KMS-11 (cell line): ENCODE results near the gene DLL1.
"Not testable (repeated sequence)": the region's sequence is repeated elsewhere in the genome, so short reads cannot be mapped to it uniquely, and the experiment has no call there.

ENCODE experiments used
- H2AFZ ChIP-seq: fragments of 200-600 bp; sonication (generic); 2 replicates; pipeline ENCODE4 v1.6.1; 2016; ENCODE audit warnings: antibody characterized with exemption, mixed run types, low read depth
- H3K27ac ChIP-seq: fragments of 200-600 bp; sonication (generic); 2 replicates; pipeline ENCODE4 v1.6.1; 2016; ENCODE audit warnings: mild to moderate bottlenecking, mixed run types
- H3K27me3 ChIP-seq: fragments of 200-600 bp; sonication (generic); 2 replicates; pipeline ENCODE4 v1.6.1; 2017; ENCODE audit warnings: mild to moderate bottlenecking, low read depth, mixed run types, moderate library complexity; ENCODE audit not compliant: insufficient read depth
- H3K36me3 ChIP-seq: fragments of 200-600 bp; sonication (generic); 2 replicates; pipeline ENCODE4 v1.6.1; 2017; ENCODE audit warnings: mild to moderate bottlenecking, mixed run types; ENCODE audit not compliant: insufficient read depth
- H3K4me1 ChIP-seq: fragments of 200-600 bp; sonication (generic); 2 replicates; pipeline ENCODE4 v1.6.1; 2016; ENCODE audit warnings: mild to moderate bottlenecking, low read depth, mixed run types; ENCODE audit not compliant: poor library complexity, severe bottlenecking
- H3K4me2 ChIP-seq: fragments of 200-600 bp; sonication (generic); 2 replicates; pipeline ENCODE4 v1.7.0; 2016; ENCODE audit warnings: mild to moderate bottlenecking, mixed run types
- H3K4me3 ChIP-seq: fragments of 200-600 bp; sonication (generic); IDR thresholded peaks from 2 replicates; pipeline ENCODE4 v1.6.1; 2017; ENCODE audit warnings: low read depth, low read length, mixed read lengths; ENCODE audit not compliant: insufficient read depth
- H3K79me2 ChIP-seq: fragments of 200-600 bp; sonication (generic); 2 replicates; pipeline ENCODE4 v1.6.1; 2016; ENCODE audit warnings: low read depth, mixed run types; ENCODE audit not compliant: insufficient read depth
- H3K9ac ChIP-seq: fragments of 200-600 bp; sonication (generic); 2 replicates; pipeline ENCODE4 v1.6.1; 2016; ENCODE audit warnings: mild to moderate bottlenecking, mixed run types
- H4K20me1 ChIP-seq: fragments of 200-600 bp; sonication (generic); 2 replicates; pipeline ENCODE4 v1.6.1; 2016; ENCODE audit warnings: mild to moderate bottlenecking, mixed run types; ENCODE audit not compliant: insufficient read depth
- TF ChIP-seq, protein P1 (sequence below): fragments of 200-600 bp; sonication (generic); conservative IDR thresholded peaks from 2 replicates; pipeline ENCODE4 v1.6.1; 2017; ENCODE audit warnings: low read depth, mild to moderate bottlenecking, antibody characterized with exemption, low read length, moderate library complexity, mixed read lengths

Gene DLL1

DNA sequence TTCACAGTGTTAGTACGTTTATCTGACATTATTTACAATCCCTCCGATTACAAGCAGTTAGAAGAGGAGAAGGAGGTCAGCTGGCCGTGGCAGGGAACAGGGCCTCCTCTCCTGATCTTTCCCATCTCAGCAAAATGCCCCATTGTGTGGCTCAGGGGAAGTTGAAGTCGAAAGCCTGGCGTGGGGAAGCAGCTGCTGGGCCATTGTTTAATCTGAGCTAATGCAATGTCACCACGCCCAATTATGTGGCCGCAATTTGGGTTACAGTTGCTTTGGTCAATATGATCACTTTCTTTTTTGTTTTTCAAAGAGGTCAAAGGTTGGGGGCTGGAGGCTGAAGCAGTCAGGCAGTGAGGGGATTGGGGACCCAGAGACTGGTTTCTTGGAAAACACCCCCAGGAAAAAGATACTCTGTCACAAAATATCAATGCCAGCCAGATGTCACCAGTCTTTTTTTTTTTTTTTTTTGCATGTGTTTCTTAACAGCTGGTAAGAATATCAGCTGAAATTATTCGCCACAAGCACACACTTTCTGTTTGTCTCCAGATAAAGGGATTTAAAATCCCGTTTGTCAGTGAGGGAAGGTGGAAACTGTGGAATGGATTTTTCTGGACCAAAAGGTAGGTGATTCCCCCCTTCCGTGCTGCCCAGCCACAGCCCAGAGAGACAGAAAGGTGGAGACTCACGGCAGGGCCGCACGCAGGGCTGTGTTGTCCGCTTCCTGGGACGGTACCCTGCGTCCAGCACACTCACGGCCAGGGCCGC is 24.6 kb downstream of the DLL1 start:
- Histone ChIP-seq H3K4me2 (no peak overlapping the region), H3K4me3 (no peak overlapping the region), H3K9ac (no peak overlapping the region), H2AFZ (no peak overlapping the region), H4K20me1 (no peaks in the 10 kb centered on the region), H3K27ac (no peak overlapping the region), H3K79me2 (no peaks in the 10 kb centered on the region), H3K27me3 (peaks cover 12% of the 10 kb centered on the region; the same call in 1 of the 2 replicates), H3K4me1 (no peaks in the 10 kb centered on the region), H3K36me3 (no peaks in the 10 kb centered on the region)
- TF ChIP-seq, protein P1, sequence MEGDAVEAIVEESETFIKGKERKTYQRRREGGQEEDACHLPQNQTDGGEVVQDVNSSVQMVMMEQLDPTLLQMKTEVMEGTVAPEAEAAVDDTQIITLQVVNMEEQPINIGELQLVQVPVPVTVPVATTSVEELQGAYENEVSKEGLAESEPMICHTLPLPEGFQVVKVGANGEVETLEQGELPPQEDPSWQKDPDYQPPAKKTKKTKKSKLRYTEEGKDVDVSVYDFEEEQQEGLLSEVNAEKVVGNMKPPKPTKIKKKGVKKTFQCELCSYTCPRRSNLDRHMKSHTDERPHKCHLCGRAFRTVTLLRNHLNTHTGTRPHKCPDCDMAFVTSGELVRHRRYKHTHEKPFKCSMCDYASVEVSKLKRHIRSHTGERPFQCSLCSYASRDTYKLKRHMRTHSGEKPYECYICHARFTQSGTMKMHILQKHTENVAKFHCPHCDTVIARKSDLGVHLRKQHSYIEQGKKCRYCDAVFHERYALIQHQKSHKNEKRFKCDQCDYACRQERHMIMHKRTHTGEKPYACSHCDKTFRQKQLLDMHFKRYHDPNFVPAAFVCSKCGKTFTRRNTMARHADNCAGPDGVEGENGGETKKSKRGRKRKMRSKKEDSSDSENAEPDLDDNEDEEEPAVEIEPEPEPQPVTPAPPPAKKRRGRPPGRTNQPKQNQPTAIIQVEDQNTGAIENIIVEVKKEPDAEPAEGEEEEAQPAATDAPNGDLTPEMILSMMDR: no peak

DNA sequence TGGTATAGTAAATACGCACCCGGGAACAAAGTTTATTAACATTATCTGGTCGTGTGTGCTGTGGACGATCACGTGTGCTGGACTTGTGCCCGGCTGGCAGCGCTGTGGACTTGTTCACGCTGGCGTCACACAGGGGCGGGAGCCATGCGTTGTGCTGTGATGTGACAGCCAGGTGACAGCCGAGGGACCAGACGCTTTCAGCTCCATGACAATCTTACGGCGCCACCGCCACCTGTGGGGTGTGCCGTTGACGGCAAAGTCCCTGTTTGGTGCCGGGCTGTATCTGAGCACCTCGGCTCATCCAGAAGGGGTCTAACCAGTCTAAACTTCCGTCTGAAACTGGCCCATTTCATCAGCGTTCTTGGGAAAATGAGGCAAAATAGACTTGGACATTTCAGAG is 25.2 kb downstream of the DLL1 start:
- Histone ChIP-seq H3K4me3 (no peak overlapping the region), H2AFZ (no peak overlapping the region)

DNA sequence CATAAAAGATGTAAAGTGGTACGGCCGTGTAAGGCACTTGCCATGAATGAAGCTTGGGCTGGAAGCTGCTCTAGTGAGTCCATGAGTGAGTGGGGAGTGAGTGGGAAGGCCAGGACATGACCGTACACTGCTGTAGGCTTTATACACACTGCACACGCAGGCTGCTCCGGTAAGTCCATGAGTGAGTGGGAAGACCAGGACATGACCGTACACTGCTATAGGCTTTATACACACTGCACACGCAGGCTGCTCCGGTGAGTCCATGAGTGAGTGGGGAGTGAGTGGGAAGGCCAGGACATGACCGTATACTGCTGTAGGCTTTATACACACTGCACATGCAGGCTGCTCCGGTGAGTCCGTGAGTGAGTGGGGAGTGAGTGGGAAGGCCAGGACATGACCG is 26.2 kb downstream of the DLL1 start:
- not testable (repeated sequence) for H3K4me2 ChIP-seq, H3K4me1 ChIP-seq, H2AFZ ChIP-seq, H3K79me2 ChIP-seq, H3K36me3 ChIP-seq, H3K27ac ChIP-seq, H3K9ac ChIP-seq, H3K27me3 ChIP-seq, H4K20me1 ChIP-seq, H3K4me3 ChIP-seq

More for the DNA sequence above, 25.2 kb downstream of the DLL1 start:
- peaks cover 12% of the 10 kb centered on the region; the same call in 1 of the 2 replicates for H3K27me3 ChIP-seq
- H3K79me2 ChIP-seq: no peaks in the 10 kb centered on the region
- H3K4me2 ChIP-seq: no peak overlapping the region
- no peak overlapping the region for H3K9ac ChIP-seq
- no peaks in the 10 kb centered on the region for H4K20me1 ChIP-seq
- H3K36me3 ChIP-seq: no peaks in the 10 kb centered on the region
- no peaks in the 10 kb centered on the region for H3K4me1 ChIP-seq
- TF ChIP-seq, protein P1: no peak
- no peak overlapping the region for H3K27ac ChIP-seq

DNA sequence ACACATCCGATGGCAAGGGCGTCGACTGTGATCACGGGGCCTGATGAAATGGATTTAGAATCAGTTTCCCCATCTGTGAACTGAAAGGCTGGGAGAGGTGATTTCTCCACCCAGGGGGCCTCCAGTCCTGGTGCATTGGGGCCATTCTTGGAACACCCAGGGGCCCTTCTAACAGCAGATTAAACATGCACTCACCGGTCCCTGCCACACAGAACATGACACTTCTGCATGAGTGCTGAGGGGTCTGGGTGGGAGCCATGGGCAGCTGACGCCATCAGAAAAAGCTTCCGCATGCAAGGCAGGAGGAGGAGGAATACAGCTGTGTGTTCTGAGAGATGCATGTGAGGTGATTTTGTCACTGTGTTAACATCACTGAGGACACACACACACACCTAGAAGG is 26.8 kb downstream of the DLL1 start:
- TF ChIP-seq, protein P1: no peak
- H3K27ac ChIP-seq: no peak overlapping the region
- no peak overlapping the region for H3K4me2 ChIP-seq
- H3K36me3 ChIP-seq: no peaks in the 10 kb centered on the region
- H3K27me3 ChIP-seq: peaks cover 4% of the 10 kb centered on the region; the same call in 1 of the 2 replicates
- no peaks in the 10 kb centered on the region for H4K20me1 ChIP-seq
- H3K79me2 ChIP-seq: no peaks in the 10 kb centered on the region
- no peak overlapping the region for H3K9ac ChIP-seq
- no peaks in the 10 kb centered on the region for H3K4me1 ChIP-seq
- no peak overlapping the region for H3K4me3 ChIP-seq
- H2AFZ ChIP-seq: no peak overlapping the region

DNA sequence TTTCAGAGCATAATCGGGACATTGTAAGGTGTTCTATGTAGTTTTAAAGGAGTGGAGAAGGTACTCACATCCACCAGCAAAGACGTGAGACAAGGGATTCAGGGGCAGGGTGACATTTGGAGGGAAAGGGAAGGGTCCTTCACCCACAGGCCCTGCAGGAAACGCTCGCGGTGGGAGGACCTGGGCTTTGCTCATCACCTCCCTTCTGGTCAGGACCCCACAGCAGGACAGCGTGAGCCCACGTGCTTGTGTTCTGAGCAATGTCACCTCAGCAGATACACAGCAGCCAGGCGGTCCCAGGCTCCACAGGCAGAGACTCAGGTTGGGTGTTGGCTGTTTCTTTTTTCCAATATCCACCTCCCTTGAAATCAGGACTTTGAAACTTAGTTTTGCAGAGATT is 27.5 kb downstream of the DLL1 start:
- Histone ChIP-seq H3K79me2 (no peaks in the 10 kb centered on the region), H3K36me3 (no peaks in the 10 kb centered on the region), H3K9ac (no peak overlapping the region), H4K20me1 (no peaks in the 10 kb centered on the region), H2AFZ (no peak overlapping the region), H3K4me3 (no peak overlapping the region), H3K4me2 (no peak overlapping the region), H3K27ac (no peak overlapping the region), H3K27me3 (no peaks in the 10 kb centered on the region; the same call in 1 of the 2 replicates), H3K4me1 (no peaks in the 10 kb centered on the region)
- TF ChIP-seq, protein P1: no peak
